ENCODE data around the gene SUSD3.

Gene SUSD3

DNA sequence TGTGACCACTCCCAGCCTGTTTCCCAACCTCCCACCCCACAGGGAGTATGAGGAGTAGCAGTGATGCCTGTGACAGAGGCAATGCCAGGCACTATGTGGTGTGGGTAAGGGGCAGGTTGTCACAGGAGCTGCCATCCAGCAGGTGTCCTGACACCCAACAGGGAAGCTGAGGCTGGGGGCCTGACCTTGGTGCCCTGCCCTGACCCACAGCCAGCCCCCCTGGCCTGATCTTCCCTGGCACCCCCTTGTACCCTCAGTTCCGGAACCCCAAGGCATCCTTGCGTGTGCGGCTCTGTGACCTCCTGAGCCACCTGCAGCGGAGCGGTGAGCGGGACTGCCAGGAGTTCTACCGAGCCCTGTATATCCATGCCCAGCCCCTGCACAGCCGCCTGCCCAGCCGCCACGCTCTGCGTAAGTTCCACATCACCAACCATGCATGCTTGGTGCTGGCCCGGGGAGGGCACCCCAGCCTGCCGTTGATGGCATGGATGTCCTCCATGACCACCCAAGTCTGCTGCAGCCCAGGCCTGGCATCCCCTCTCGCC lies 51.9 kb downstream of the SUSD3 start:
- DNase-seq (ENCODE audit: insufficient read length, low spot score) (no peak), FAIRE-seq (no peak)
- TF ChIP-seq SPI1 (IDR thresholded peaks at IDR 0.05; ENCODE audit: low read depth, low read length) (no peak), TAF1 (IDR thresholded peaks at IDR 0.05; ENCODE audit: low read depth, low read length) (no peak), POLR2A (IDR thresholded peaks at IDR 0.05; ENCODE audit: low read depth, low read length) (no peak), POU2F2 (IDR thresholded peaks at IDR 0.05; ENCODE audit: low read depth, low read length) (no peak), POLR2AphosphoS5 (IDR thresholded peaks at IDR 0.05; ENCODE audit: low read depth, low read length) (no peak), PAX5 (IDR thresholded peaks at IDR 0.05; ENCODE audit: insufficient read depth, low read length, severe bottlenecking) (no peak)

DNA sequence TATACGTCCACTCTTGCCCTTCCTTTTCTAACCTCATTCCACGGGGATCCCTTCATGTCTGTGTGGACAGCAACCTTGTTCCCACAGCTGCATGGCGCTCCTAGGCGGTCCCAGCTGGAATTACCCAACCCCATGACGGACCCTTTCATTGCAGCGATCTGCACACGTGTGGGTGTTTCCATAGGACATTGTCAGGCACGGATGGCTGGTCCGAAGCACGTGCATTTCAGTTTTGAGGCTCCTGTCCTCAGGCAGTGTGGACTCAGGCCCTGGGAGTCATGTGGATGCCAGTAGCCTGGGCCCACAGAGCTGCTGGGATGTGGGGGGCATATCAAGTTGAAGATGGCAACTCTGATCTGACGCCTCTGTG lies 52.5 kb downstream of the SUSD3 start:
- no peak for TF ChIP-seq POU2F2 (IDR thresholded peaks at IDR 0.05; ENCODE audit: low read depth, low read length)
- no peak for TF ChIP-seq PAX5 (IDR thresholded peaks at IDR 0.05; ENCODE audit: insufficient read depth, low read length, severe bottlenecking)
- no peak for TF ChIP-seq SPI1 (IDR thresholded peaks at IDR 0.05; ENCODE audit: low read depth, low read length)
- TF ChIP-seq TAF1 (IDR thresholded peaks at IDR 0.05; ENCODE audit: low read depth, low read length): no peak
- no peak for TF ChIP-seq POLR2AphosphoS5 (IDR thresholded peaks at IDR 0.05; ENCODE audit: low read depth, low read length)
- no peak for TF ChIP-seq POLR2A (IDR thresholded peaks at IDR 0.05; ENCODE audit: low read depth, low read length)
- DNase-seq (ENCODE audit: insufficient read length, low spot score) (no peak), FAIRE-seq (no peak)

DNA sequence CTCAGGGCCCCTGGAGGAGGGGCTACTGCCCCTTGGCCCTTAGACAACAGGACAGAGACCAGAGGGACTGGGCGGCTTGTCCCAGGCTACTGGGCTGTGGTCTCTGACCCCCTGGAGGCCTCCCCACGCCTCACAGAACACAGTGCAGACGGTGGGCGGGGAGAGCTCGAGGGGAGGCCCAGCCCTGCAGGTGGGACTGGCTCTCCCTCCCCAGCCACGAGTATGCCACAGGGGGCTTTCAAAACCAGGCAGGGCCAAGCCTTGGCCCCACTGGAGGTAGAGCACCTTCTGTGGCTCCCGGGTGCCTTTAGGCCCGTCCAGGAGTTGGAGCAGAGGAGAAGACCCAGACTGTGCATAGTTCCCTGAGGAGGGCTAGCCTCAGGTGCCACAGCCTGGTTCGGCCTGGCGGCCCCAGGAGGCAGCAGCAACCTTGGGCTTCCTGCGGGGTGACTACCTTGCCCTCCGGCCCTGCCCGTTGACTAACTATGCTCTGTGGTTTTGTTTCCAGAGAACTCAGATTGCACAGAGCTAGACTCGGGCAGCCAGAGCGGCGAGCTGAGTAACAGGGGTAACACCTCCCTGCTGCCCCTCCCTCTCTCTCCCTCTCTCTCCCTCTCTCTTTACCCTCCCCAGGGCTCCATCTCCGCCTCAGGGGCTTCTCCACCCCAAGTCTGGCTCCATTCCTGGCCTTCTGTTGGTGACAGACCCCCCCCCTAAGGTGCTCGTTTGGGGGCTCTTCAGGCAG lies 53.0 kb downstream of the SUSD3 start:
- TF ChIP-seq POLR2AphosphoS5 (IDR thresholded peaks at IDR 0.05; ENCODE audit: low read depth, low read length) (no peak), POU2F2 (IDR thresholded peaks at IDR 0.05; ENCODE audit: low read depth, low read length) (no peak), PAX5 (IDR thresholded peaks at IDR 0.05; ENCODE audit: insufficient read depth, low read length, severe bottlenecking) (no peak), POLR2A (IDR thresholded peaks at IDR 0.05; ENCODE audit: low read depth, low read length) (no peak), SPI1 (IDR thresholded peaks at IDR 0.05; ENCODE audit: low read depth, low read length) (no peak)
- FAIRE-seq: no peak
- DNase-seq (ENCODE audit: insufficient read length, low spot score): no peak

DNA sequence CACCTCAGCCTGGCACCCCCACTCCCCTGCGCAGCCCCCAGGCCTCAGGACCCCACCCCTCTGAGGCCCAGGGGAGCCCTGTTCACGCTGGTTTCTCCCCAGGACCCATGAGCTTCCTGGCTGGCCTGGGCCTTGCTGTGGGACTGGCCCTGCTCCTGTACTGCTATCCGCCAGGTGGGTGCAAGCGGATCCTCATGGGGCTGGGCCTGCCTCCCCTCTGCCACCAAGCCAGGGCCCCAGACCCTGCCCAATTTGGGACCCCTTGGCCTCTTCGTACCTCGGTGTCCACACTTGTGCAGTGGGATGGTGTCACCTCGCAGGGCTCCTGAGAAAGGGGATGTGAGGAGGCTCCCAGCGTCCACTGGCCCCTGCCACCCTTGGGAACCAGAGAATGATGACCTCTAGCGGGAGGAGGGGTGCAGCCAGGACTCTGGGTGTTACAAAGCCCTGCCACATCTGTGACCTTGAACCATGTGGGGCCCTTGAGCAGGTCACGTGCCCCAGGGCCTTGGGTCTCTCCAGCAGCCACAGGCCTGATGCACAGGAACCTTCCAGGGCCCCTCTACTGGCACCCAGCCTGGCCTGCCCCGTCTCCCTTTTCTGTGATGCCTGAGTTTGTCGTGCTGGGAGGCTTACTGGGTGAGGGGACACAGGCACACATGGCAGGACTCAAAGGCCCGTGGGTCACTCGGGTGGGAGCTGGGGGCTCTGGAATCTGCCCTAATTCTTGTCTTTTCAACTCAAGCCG lies 53.8 kb downstream of the SUSD3 start:
- no peak for DNase-seq (ENCODE audit: insufficient read length, low spot score)
- no peak for TF ChIP-seq PAX5 (IDR thresholded peaks at IDR 0.05; ENCODE audit: insufficient read depth, low read length, severe bottlenecking)
- no peak for TF ChIP-seq TAF1 (IDR thresholded peaks at IDR 0.05; ENCODE audit: low read depth, low read length)
- no peak for TF ChIP-seq POU2F2 (IDR thresholded peaks at IDR 0.05; ENCODE audit: low read depth, low read length)
- TF ChIP-seq SPI1 (IDR thresholded peaks at IDR 0.05; ENCODE audit: low read depth, low read length): no peak
- no peak for TF ChIP-seq POLR2A (IDR thresholded peaks at IDR 0.05; ENCODE audit: low read depth, low read length)
- TF ChIP-seq POLR2AphosphoS5 (IDR thresholded peaks at IDR 0.05; ENCODE audit: low read depth, low read length): no peak
- FAIRE-seq: no peak

DNA sequence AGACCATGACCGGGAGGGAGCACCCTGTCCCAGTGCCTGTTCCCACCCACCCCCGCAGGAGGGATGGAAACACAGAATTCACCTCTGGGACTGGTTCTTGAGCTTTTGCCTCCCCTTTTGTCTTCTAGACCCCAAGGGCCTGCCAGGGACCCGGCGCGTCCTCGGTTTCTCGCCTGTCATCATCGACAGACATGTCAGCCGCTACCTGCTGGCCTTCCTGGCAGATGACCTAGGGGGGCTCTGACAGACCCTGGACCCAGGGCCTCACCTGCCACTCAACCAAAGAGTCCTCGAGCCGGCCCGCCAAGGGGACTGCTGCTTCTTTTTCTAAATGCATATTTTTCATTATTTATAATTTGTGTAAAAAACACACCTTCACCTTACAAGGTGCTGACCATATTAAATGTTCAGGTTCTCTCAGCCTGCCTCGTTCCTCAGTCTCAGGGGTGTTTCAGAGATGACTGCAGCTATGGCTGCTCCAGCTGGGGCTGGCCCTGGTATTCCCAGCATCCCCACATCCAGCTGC lies 54.4 kb downstream of the SUSD3 start:
- TF ChIP-seq SPI1 (IDR thresholded peaks at IDR 0.05; ENCODE audit: low read depth, low read length) (no peak), POU2F2 (IDR thresholded peaks at IDR 0.05; ENCODE audit: low read depth, low read length) (no peak), POLR2AphosphoS5 (IDR thresholded peaks at IDR 0.05; ENCODE audit: low read depth, low read length) (no peak), POLR2A (IDR thresholded peaks at IDR 0.05; ENCODE audit: low read depth, low read length) (no peak), TAF1 (IDR thresholded peaks at IDR 0.05; ENCODE audit: low read depth, low read length) (no peak), PAX5 (IDR thresholded peaks at IDR 0.05; ENCODE audit: insufficient read depth, low read length, severe bottlenecking) (no peak)
- FAIRE-seq: no peak
- DNase-seq (ENCODE audit: insufficient read length, low spot score): no peak

DNA sequence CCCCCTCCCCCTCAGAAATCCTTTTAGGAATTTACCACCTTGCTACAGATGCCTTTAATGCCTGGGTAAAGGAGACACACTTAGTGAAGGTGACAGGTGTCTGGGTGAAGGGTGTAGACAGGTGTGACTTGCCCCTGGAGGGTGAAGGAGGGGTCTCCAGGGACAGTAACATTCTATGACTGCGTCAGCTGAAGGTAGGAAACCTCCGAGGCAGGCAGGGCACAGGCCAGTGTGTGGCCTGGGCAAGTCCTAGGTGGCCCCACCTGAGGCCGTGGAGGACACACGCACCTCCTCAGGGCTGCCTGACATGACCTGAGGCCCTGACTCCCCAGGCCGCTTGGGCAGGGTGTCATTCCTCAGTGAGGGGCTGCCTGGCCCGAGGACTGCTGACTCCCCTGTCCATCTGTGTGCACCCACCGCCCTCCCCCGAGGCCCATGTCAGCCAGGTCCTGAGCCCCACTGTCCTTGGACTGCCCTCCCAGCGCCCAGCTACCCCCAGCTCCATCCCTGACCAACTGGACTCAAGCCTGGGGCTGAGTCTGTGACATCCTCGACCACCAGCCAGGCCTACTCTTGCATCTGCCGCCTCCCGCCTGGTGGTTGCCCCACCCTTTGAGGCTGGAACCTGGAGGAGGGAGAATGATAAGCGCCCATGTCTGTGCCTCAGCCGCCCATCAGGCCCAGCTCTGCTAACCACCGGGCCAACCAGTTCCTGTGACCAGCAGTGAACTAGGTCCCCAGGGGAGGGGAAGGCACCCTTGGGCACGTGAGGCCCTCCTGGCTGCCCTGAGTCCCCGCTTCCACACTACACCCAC lies 55.9 kb downstream of the SUSD3 start:
- DNase-seq (ENCODE audit: insufficient read length, low spot score): no peak
- no peak for TF ChIP-seq POLR2AphosphoS5 (IDR thresholded peaks at IDR 0.05; ENCODE audit: low read depth, low read length)
- TF ChIP-seq SPI1 (IDR thresholded peaks at IDR 0.05; ENCODE audit: low read depth, low read length): no peak
- TF ChIP-seq TAF1 (IDR thresholded peaks at IDR 0.05; ENCODE audit: low read depth, low read length): no peak
- no peak for TF ChIP-seq POU2F2 (IDR thresholded peaks at IDR 0.05; ENCODE audit: low read depth, low read length)
- TF ChIP-seq PAX5 (IDR thresholded peaks at IDR 0.05; ENCODE audit: insufficient read depth, low read length, severe bottlenecking): no peak
- TF ChIP-seq POLR2A (IDR thresholded peaks at IDR 0.05; ENCODE audit: low read depth, low read length): no peak
- no peak for FAIRE-seq

DNA sequence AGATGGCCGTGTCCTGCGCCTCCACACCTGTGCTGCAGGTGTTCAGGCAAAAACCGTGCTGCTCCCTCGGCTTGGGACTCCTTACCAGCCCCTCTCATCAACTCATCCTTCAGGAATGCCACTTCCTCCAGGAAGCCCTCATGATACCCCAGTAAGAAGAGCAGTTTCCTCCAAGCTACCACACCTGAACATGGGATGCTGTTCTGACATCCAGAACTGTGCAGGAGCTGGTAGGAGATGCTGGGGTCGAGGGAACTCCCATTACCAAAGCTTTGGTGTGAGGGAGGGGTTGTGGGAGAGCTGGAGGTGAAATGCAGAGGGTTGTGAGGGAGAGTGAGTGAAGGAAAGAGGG lies 56.5 kb downstream of the SUSD3 start:
- no peak for DNase-seq (ENCODE audit: insufficient read length, low spot score)
- no peak for FAIRE-seq
- TF ChIP-seq POLR2AphosphoS5 (IDR thresholded peaks at IDR 0.05; ENCODE audit: low read depth, low read length): no peak
- no peak for TF ChIP-seq POLR2A (IDR thresholded peaks at IDR 0.05; ENCODE audit: low read depth, low read length)
- no peak for TF ChIP-seq POU2F2 (IDR thresholded peaks at IDR 0.05; ENCODE audit: low read depth, low read length)
- no peak for TF ChIP-seq PAX5 (IDR thresholded peaks at IDR 0.05; ENCODE audit: insufficient read depth, low read length, severe bottlenecking)

DNA sequence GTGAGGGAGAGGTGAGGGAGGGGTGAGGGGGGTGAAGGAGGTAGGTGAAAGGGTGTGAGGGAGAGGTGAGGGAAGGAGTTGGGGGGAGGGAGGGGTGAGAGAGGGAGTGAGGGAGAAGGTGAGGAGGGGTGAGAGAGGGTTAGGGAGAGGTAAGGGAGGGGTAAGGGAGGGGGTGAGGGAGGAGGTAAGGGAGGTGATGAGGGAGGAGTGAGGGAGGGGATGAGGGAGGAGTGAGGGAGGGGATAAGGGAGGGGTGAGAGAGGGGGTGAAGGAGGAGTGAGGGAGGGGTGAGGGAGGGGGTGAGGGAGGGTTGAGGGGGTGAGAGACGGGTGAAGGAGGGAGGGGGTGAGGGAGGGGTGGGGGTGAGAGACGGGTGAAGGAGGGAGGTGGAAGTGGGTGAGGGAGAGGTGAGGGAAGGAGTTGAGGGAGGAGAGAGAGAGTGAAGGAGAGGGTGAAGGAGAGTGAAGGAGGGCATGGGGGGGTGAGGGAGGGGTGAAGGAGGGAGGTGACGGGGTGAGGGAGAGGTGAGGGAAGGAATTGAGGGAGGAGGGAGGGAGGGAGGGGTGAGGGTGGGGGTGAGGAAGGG lies 57.1 kb downstream of the SUSD3 start:
- DNase-seq (ENCODE audit: insufficient read length, low spot score) (no peak), FAIRE-seq (no peak)

More for the DNA sequence above, 57.1 kb downstream of the SUSD3 start:
- TF ChIP-seq POU2F2 (IDR thresholded peaks at IDR 0.05; ENCODE audit: low read depth, low read length): no peak
- no peak for TF ChIP-seq SPI1 (IDR thresholded peaks at IDR 0.05; ENCODE audit: low read depth, low read length)
- no peak for TF ChIP-seq PAX5 (IDR thresholded peaks at IDR 0.05; ENCODE audit: insufficient read depth, low read length, severe bottlenecking)
- TF ChIP-seq TAF1 (IDR thresholded peaks at IDR 0.05; ENCODE audit: low read depth, low read length): no peak
- no peak for TF ChIP-seq POLR2A (IDR thresholded peaks at IDR 0.05; ENCODE audit: low read depth, low read length)
- TF ChIP-seq POLR2AphosphoS5 (IDR thresholded peaks at IDR 0.05; ENCODE audit: low read depth, low read length): no peak

Measured in GM12891 (cell line).